Effector CD8-positive, alpha-beta T cell (primary cell): Measurements from ENCODE around the gene TOM1L1.

Source experiments
- DNase-seq: peaks from one replicate; lab custom pipeline; 2025; lab: John Stamatoyannopoulos, UW

TOM1L1 gene

GRCh38 chr17:54948380-54948779 lies 47.7 kb downstream of the TOM1L1 start:
- no peak for DNase-seq

- DNase-seq, result no peak
Measured at GRCh38 chr17:54950116-54950515, 49.5 kb downstream of the TOM1L1 start.

GRCh38 chr17:54951286-54951685 lies 50.6 kb downstream of the TOM1L1 start:
- no peak for DNase-seq

GRCh38 chr17:54956791-54957190 lies 56.1 kb downstream of the TOM1L1 start:
- DNase-seq, result no peak

GRCh38 chr17:54967621-54968261 lies 67.1 kb downstream of the TOM1L1 start:
- DNase-seq, result no peak

- peak; percentile 90 for DNase-seq
Measured at GRCh38 chr17:54968262-54968987, 67.8 kb downstream of the TOM1L1 start, which contains the start of the genes COX11 and STXBP4. Gene COX11, minus strand, starts transcription at chr17:54968654. Its CDS starts 8 bp downstream, at chr17:54968646. Gene STXBP4, plus strand, starts transcription at chr17:54968765. Its CDS starts 17,455 bp downstream, at chr17:54986220.

- DNase-seq, result no peak
Measured at GRCh38 chr17:54968988-54969332, 68.3 kb downstream of the TOM1L1 start.

- DNase-seq, result no peak
Measured at GRCh38 chr17:54969658-54970572, 69.3 kb downstream of the TOM1L1 start.

GRCh38 chr17:54971147-54971546 lies 70.5 kb downstream of the TOM1L1 start:
- no peak for DNase-seq

- no peak for DNase-seq
Measured at GRCh38 chr17:54971901-54972300, 71.2 kb downstream of the TOM1L1 start.

- DNase-seq, result no peak
Measured at GRCh38 chr17:54972406-54973138, 71.9 kb downstream of the TOM1L1 start.

GRCh38 chr17:54974759-54975158 lies 74.1 kb downstream of the TOM1L1 start:
- no peak for DNase-seq

GRCh38 chr17:54976316-54976715 lies 75.7 kb downstream of the TOM1L1 start:
- no peak for DNase-seq

- DNase-seq, result no peak
Measured at GRCh38 chr17:54977744-54978143, 77.1 kb downstream of the TOM1L1 start.

GRCh38 chr17:54979657-54980056 lies 79.0 kb downstream of the TOM1L1 start:
- no peak for DNase-seq

GRCh38 chr17:54980375-54980774 lies 79.7 kb downstream of the TOM1L1 start:
- DNase-seq, result no peak

- DNase-seq, result no peak
Measured at GRCh38 chr17:54982399-54982798, 81.7 kb downstream of the TOM1L1 start.

GRCh38 chr17:54983260-54983659 lies 82.6 kb downstream of the TOM1L1 start:
- DNase-seq, result no peak

- no peak for DNase-seq
Measured at GRCh38 chr17:54985476-54985875, 84.8 kb downstream of the TOM1L1 start.

GRCh38 chr17:54990118-54990517 lies 89.5 kb downstream of the TOM1L1 start:
- no peak for DNase-seq

GRCh38 chr17:54991567-54991966 lies 90.9 kb downstream of the TOM1L1 start:
- no peak for DNase-seq
